IPS DF 6.9 (cell line): ENCODE results near the gene OR51T1.

Experiments used
- DNase-seq: peaks from one replicate; pipeline ENCODE4 v3.0.0-alpha.2; 2013; ENCODE audit warnings: low read depth, low spot score
- H3K27ac ChIP-seq: one replicate; pipeline ENCODE4 v1.5.1; 2013; ENCODE audit warnings: low read length, control low read depth
- H3K27me3 ChIP-seq: 2 replicates; pipeline ENCODE4 v1.6.1; 2013; ENCODE audit warnings: mild to moderate bottlenecking, low read length; ENCODE audit not compliant: control insufficient read depth, insufficient read depth
- H3K36me3 ChIP-seq: 2 replicates; pipeline ENCODE4 v1.6.1; 2013; ENCODE audit warnings: low read length; ENCODE audit not compliant: control insufficient read depth, insufficient read depth
- H3K4me1 ChIP-seq: 2 replicates; pipeline ENCODE4 v1.6.1; 2013; ENCODE audit warnings: low read length; ENCODE audit not compliant: control insufficient read depth, insufficient read depth
- H3K4me3 ChIP-seq: 2 replicates; pipeline ENCODE4 v1.5.1; 2013; ENCODE audit warnings: mild to moderate bottlenecking, low read length
- H3K9me3 ChIP-seq: 2 replicates; pipeline ENCODE4 v1.6.1; 2013; ENCODE audit warnings: low read length, inconsistent platforms; ENCODE audit not compliant: control insufficient read depth, insufficient read depth

OR51T1 gene

GRCh38 chr11:4926608-4927007, 44.9 kb downstream of the OR51T1 start:
- Histone ChIP-seq H3K36me3 (no peaks in the 10 kb centered on the region), H3K4me3 (no peak overlapping the region), H3K9me3 (no peaks in the 10 kb centered on the region), H3K4me1 (no peaks in the 10 kb centered on the region), H3K27me3 (no peaks in the 10 kb centered on the region), H3K27ac (no peak overlapping the region)
- no peak for DNase-seq
